ENCODE data around the gene MMP10.
"Not testable (repeated sequence)": the region's sequence is repeated elsewhere in the genome, so short reads cannot be mapped to it uniquely, and the experiment has no call there.

Gene MMP10

DNA sequence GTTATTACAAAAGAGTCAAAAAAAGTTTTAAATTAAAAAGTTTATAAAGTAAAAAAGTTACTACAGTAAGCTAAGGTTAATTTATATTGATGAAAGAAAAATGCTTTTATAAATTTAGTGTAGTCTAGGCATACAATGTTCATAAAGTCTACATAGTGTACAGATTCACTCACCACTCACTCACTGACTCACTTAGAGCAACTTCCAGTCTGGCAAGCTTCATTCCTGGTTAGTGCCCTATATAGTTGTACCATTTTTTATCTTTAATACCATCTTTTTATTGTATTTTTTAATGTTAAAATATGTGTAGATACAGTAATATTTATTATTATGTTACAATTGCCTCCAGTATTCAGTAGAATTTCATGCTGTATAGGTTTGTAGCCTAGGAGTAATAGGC is 2.6 kb upstream of the MMP10 start:
- no peak for DNase-seq

DNA sequence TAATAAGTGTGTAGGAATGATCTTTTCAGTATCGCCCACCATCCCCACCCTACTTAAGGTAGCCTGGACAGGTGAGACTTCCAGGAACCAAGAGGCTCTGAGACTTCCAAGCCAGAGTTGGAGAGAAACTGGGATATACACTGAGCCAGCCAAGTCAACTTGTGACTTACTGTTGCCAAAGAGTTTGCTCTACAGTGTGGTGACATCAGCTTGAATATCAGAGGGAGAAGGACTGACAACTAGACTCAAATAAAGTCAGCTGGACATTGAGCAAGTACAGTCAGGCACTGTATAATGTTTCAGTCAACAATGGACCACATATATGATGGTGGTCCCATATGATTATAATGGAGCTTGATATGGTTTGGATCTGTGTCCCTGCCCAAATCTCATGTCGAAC is 1.2 kb upstream of the MMP10 start:
- no peak for DNase-seq

DNA sequence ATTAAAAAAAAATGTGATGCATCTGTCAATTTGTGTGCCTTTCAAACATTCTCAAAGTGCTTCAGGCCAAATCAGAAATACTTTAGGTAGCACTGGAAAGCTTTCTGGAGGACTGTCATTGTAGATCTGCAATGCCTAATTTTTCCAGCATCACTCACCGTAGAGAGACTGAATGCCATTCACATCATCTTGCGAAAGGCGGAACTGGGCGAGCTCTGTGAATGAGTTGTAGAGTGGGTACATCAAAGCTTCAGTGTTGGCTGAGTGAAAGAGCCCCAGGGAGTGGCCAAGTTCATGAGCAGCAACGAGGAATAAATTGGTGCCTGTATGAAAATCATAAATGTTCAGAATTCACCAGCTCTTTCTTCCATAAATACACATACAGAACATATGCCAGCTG is 4.0 kb downstream of the MMP10 start:
- no peak for DNase-seq

DNA sequence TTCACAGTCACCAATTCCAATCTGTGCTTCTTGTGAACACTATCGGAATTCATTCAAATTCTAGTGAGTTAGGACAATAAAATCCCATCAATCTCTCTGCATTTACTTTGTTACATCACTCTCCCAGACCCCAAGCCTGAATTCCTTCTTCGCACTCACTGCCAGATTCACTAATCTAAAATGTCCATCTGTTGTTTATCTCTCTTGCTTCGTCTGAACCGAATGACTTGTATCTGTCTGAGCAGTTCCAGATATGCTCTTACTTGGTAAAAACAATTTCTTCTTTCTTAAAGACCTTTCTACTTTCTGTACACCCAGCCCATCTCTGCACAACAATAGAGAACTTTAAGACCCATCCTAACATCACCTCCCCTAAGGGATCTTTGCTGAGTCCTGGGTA is 7.0 kb downstream of the MMP10 start:
- no peak for DNase-seq

DNA sequence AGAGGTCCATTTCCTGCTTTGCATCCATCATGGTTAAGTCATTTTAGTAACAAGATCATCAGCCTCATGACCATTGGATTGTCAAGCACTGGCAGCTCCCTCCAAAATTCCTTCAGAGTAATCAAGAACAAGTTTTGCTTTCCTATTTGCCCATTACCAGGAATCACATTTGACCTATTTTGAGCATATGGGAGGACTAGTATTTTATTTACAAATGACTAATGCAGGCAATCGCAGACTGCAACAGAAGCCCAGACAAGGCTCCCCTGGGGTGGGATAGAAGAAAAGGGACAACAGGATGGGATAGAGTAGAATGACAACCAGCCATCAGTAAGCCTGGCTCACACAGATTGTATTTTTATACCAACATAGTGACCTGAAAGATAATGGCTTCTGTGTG is 9.1 kb downstream of the MMP10 start:
- DNase-seq, result no peak

DNA sequence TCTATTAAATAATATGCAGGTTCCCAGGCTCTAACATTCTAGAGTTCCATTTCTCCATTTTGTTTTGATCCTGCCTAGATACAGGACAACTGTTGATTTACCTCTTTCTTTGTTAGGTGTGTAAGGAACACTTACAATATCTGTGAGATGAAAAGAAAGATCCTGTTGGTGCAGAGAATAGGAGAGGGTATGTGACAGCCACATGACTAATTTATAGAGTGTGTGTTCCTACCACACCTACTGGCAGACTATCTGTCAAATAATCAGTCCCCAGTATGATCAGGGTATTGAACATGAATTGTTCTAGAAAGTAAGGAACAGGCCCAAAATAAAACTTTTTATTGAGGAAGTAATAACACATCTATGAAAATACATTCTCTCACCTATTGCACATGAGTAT is 10.2 kb downstream of the MMP10 start:
- no peak for DNase-seq

DNA sequence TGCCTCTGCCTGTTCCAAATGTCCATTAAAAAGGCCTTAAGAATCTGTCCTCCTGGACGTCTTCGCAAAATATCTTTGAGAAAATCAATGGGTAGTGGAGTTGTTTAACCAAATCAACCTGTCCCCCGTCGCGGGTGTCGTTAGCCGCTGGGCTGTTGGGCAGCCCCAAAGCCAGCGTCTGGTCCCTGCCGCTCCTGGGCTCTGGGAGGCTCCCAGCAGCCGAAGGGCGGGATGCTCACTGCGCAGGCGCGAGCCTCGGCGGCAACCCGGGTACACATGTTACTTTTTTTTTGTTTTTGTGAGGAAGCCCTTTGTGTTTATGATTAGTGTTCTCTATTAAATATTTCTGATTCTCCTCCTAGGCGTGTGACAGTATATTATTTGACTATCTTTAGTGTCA is 12.6 kb downstream of the MMP10 start:
- DNase-seq, result no peak

DNA sequence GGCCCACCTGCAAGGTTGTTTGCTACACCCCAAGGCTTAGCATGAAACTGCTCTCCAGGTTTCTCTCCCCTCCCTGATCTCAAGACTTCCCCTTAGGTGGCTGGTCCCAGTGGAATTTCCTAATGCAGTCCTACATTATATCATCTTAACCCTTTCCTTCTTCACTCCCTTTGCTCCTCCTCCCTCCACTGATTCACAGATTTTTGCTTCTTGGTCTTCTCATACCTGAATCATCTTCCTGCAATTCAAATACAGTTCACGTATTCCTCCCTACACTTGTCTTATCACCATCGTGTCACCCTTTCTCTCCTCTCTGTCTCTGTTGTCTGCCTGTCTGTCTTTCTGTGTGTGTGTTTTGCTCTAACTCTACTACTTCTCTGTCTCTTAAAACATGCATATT is 17.0 kb downstream of the MMP10 start:
- DNase-seq, result no peak

DNA sequence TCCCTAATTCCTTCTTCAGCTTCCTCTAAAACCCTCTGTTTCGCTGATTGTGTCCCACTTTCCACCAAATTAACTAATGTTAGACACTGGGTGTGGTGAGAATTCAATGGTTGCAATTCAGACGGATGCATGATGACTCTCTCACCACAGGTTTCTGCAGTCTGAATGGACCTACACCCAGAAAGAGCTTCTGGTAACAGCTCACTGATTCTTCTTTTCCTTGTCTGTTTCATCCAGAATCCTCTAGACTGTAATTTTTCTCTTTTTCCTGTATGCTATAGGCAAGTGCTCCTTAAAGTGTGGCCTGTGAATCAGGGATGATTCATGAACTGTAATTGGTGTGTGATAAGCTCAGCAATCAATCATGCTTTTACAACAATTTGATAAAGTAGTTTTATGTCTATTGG is 18.1 kb downstream of the MMP10 start:
- no peak for DNase-seq

DNA sequence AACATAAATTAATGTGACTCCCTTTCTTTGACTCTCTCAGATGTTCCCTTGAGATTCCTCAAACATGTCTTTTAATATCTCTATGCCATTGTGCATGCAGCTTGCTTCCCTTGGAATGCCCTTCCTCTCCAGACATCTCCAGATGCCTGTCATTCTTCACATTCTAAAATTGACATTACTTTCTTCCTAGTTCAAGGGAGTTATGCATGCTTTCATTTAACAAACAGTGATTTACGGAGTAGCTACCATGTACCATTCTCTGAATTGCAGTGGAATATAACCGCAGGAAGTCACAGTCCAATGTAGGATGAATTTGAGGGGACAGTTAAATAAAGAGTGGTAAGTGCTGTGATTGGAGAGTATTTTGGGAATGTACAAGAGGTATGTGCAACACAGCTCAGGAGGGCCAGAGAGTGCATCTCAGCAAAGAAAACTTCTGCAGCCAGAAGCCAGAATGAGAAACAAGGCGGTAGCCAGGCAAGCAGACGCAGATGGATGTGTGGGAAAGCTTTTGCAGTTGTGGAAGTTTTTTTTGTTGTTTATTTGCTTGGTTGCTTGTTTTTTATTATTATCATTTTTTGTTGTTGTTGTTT is 18.7 kb downstream of the MMP10 start:
- DNase-seq, result no peak

DNA sequence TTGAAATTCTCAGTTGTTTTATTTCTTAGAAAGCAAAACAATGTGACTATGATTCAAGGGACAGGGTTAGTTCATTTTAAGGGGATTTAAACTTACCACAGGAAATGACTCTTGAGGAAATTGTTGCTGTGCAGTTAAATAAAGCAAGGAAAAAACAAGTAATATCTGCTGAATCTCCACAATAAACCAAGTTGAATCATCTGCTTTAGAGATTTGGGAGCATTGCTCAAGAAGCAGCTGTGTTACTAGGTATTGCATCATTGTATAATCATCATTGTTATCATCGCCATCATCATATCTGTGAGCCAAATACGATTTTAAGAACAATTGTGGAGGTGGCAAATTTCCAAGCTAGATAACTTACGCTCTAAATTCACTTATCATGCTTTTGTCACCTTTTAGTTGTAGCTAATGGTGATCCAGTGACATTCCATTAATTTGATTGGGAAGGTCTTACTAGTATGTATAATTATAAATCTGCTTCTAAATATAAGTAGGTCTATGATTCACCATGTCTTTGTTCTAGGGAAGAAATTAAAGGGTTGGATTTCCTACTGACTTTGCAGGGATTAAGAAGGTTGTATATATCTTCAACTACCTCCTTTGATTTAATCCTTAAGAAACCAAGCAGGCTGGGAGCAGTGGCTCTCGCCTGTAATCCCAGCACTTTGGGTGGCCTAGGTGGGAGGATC is 19.9 kb downstream of the MMP10 start:
- no peak for DNase-seq

DNA sequence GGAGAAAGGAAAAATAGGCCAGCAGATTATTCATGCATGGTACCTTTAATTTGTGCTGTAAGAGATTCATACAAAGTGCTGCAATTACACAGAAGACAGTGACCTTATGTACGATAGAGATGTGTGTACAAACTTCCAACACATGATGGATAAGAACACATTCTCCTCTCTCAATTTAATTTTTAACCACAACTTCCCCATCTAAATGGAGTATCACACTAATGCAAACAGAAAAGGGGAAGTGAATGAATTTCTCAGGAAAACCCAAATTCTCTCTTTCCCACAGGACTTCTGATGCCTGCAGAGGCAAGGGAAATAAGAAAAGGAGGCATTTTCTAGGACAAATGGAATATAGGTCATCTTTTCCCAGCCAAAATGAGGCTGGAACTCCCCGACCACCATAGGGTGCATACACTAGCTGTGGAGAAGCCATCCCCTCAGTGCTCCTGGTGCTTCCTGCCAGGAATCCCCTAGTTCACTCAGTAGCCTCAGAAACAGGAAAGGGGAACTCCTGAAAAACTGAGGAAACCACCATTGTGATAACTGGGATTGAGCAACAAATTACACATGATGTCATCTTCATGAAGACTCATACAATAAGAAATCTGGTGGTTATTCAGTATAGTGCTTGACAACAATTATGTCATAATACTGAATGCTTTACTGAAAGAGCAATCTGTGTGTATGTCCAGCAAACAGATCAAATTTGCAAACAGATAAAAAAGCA is 22.4 kb downstream of the MMP10 start:
- DNase-seq, result no peak

DNA sequence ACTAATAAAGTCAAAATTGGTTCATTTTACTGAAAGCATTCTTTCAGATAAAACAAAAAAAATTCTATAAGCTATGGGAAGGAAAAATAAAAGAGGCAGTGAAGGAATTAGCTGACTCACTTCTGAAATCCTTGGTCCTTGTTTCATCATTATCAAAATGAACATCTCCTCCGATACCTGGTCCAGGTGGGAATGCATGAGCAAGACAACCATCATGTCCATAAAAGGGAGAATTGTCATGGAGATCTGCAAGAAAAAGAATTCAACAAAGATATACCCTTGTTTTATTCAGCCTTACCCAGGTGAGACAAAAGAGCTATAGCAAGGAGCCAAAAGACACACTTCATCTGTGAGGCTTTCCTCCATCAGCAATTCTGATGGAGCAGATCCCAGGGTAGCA is 27.2 kb downstream of the MMP10 start:
- DNase-seq, result no peak

DNA sequence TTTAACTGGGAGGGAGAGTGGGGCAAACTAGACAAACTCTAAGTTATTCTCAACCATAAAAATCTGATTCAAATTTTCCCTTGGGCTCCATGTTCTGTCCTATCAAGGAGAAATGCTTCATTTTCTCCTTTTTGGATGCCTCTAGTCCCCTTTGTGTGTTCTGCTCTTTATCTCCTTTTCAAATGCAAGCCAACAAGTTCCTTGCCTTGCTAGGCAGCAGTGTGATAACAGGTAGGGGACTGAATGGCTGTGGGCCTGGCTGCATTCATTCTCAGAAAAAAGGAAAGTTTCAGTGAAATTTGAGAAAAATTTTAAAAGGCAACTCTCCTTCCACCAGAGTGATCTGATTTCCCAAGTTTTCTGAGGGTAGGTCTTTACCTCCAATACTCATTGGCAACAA is 28.8 kb downstream of the MMP10 start:
- no peak for DNase-seq

DNA sequence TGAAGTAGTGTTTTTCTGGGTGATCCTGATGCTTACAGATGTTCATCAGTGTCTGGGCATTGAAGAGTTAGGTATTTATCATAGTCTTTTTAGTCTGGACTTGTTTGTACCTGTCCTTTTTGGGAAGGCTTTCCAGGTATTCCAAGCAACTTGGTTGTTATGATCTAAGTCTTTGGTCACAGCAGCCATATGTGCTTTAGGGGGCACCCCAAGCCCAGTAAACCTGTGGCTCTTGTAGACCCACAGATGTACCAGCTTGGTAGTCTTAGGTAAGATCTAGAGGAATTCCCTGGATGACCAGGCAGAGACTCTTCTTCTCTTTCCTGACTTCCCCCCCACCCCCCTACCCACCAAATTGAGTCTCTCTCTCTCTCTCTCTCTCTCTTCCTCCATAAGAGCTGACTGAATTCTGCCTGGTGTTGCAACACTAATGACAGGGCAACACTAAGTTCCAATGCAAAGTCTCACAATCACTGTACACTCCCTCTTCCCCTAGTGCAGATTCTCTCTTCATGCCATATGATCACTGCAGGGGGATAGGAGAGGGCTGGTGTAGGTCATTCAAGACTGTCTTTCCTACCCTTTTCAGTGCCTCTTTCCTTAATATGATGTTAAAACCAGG is 31.2 kb downstream of the MMP10 start:
- no peak for DNase-seq

DNA sequence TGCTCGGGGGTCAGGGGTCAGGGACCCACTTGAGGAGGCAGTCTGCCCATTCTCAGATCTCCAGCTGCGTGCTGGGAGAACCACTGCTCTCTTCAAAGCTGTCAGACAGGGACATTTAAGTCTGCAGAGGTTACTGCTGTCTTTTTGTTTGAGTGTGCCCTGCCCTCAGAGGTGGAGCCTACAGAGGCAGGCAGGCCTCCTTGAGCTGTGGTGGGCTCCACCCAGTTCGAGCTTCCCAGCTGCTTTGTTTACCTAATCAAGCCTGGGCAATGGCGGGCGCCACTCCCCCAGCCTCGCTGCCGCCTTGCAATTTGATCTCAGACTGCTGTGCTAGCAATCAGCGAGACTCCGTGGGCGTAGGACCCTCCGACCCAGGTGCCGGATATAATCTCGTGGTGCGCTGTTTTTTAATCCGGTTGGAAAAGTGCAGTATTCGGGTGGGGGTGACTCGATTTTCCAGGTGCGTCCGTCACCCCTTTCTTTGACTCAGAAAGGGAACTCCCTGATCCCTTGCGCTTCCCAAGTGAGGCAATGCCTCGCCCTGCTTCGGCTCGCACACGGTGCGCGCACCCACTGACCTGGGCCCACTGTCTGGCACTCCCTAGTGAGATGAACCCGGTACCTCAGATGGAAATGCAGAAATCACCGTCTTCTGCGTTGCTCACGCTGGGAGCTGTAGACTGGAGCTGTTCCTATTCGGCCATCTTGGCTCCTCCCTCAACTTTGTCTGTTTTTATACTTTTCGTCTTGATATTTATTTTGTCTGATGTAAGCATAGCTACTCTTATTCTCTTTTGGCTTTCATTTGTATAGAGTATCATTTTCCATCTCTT is 33.5 kb downstream of the MMP10 start:
- DNase-seq, result not testable (repeated sequence)

DNA sequence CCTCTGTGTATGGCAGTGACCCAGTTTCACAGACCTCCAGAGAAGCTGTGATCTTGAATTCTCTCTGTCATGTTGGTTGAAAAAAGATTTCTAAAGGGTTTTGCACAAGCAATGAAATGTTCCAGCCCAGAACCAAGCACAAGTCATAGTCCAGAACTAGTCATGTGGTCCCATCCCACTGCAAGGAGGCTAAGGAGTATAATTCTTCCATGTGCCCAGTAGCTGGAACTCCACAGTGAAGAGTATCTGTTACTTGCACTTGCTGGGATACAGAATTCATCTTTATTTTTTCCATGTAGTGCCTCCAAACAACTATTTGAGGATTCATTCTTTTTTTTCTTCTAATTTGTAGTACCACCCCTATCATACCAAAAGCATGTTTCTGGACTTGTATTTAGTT is 45.8 kb downstream of the MMP10 start:
- no peak for DNase-seq

DNA sequence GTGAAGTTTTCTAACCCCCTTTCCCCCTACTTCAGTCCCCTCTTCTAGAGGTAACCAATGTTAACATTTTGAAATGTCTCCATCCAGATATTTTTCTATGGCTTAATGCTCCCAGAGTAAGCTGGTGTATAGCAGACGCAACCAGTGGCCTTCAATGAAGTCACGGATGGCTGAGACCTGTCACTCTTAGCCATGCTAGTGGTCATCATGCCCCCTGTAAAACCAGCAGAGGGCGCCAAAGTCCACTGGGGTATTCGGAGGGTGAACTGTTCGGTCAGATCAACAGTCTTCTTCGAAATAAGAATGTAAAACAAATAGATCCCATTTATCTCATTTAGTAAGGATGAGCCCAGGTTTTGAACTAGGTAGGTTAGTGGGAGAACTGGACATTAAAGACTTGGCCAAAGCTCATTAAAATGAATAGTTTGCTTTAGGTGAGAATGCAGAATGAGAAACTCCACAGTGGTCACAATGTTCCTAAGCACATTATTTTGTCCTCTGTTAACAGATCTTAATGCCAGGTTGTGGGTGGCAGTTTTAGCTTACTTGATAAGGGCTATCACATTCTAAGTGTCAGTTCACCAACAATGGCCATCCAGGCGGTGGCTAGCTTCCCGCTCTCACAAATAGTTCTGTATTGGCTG is 47.1 kb downstream of the MMP10 start:
- peak; percentile 15 for DNase-seq

DNA sequence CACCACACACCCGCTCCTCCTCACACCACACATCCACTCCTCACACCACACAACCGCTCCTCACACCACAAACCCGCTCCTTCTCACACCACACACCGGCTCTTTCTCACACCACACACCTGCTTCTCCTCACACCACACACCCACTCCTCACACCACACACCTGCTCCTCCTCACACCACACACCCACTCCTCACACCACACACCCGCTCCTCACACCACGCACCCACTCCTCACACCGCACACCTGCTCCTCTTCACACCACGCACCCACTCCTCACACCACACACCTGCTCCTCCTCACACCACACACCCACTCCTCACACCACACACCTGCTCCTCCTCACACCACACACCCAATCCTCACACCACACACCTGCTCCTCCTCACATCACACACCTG is 49.5 kb downstream of the MMP10 start:
- DNase-seq, result not testable (repeated sequence)

DNA sequence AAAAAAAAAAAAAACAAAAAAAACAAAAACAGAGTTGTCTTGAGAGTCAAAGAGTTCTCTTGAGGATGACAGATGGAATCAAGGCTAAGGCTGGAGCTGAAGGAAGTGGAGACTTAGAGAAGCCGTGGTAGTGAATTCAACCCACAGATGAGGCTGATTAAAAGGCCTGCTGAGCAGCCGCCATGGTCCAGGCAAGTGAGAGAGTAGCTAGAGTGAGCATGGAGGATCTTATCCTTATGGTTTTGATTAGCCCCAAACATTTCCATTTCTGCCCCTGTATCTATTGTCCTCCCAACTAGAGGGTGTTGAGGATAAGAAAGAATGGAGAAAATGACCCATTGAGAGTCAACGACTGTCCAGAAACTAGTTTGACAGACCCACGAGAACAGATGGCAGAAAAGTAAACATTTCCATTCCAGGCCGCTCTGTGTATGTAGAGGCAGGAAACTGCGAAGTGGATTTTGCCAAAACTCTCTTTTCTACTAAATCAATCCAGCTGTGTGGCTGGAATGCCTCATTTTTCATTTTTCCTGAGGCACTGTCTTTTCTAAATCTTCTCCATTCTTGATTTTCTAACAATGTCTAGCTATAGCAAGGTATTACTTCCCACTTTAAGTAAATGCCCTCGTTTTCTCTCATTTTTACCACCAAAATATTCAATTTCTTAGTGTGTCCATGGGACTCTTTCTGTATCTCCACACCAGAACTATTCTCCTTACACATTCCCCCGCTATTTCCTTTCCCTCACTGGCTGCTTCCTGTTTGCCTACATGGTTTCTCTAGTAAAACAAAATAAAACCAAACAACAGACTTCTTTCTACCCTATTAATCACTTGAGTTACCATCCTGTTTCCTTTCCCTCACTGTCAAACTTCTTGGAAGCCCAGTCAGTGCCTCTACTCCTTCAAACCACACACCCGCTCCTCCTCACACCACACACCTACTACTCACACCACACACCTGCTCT is 50.3 kb downstream of the MMP10 start:
- no peak for DNase-seq

DNA sequence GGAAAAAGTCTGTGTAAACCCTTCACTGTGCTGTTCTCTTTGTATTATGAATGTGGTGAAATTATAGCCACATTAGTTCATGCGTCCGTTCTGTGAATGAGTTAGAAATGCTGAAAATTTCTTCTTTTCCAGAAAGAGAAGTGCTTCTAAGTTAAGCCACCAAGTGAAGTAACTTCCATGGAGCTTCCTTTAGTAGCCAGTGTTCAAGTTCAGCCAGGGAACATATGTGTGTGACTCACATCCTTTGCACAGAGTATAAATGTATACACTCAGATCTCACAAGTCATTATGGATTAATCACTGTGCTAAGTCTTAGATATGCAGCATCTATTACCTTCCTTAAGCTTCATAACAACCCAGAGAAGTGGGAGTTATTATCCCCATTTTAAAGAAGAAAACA is 52.5 kb downstream of the MMP10 start:
- DNase-seq, result no peak

All from NCI-H2107 (cell line).